HEK293 (cell line): Measurements from ENCODE around the gene PTBP1.
"Not testable (repeated sequence)": the region's sequence is repeated elsewhere in the genome, so short reads cannot be mapped to it uniquely, and the experiment has no call there.

Experiments
- CTCF ChIA-PET: fragments of 350-600 bp; formaldehyde crosslinking; extraction: SDS; loops from one replicate; lab custom pipeline; 2021; ENCODE audit warnings: antibody characterized with exemption; lab: Yijun Ruan, JAX
- POLR2A ChIA-PET: fragments of 300-600 bp; formaldehyde crosslinking; extraction: SDS; loops from one replicate; lab custom pipeline; 2020; ENCODE audit warnings: antibody characterized with exemption, inconsistent platforms; lab: Yijun Ruan, JAX
- H3K27ac ChIP-seq: fragments of 200-500 bp; sonication (Bioruptor generic); 2 replicates; pipeline ENCODE4 v1.5.1; 2014; ENCODE audit warnings: low read depth, low read length, control low read depth, inconsistent platforms; ENCODE audit errors: extremely low read depth
- H3K36me3 ChIP-seq, 2 experiments: fragments of 200-500 bp in 1 of 2; sonication (Bioruptor generic) in 1 of 2; 1 replicate in 1 of 2; 2 replicates in 1 of 2; pipeline ENCODE4 v1.5.1; 2014 to 2017; ENCODE audit warnings: inconsistent platforms in 2 of 2, low read length in 2 of 2; ENCODE audit not compliant: control insufficient read depth in 2 of 2, insufficient read depth in 1 of 2
- H3K4me1 ChIP-seq: fragments of 200-500 bp; sonication (Bioruptor generic); 2 replicates; pipeline ENCODE4 v1.5.1; 2014; ENCODE audit warnings: mild to moderate bottlenecking, low read length, inconsistent platforms; ENCODE audit not compliant: control insufficient read depth, insufficient read depth
- H3K4me3 ChIP-seq: 2 replicates; pipeline ENCODE4 v1.5.1; 2011; ENCODE audit warnings: low read depth, mild to moderate bottlenecking, control low read depth, low read length, moderate library complexity
- H3K9me3 ChIP-seq: fragments of 200-500 bp; sonication (Bioruptor generic); 2 replicates; pipeline ENCODE4 v1.5.1; 2014; ENCODE audit warnings: low read depth, low read length, inconsistent platforms; ENCODE audit not compliant: control insufficient read depth, insufficient read depth
- EGR2 ChIP-seq: fragments of 450-650 bp; formaldehyde crosslinking; IDR thresholded peaks from 2 replicates; pipeline ENCODE4 v1.5.1; 2016; ENCODE audit warnings: low read depth, missing biosample characterization, missing genetic modification characterization
- GFI1B ChIP-seq: fragments of 450-650 bp; formaldehyde crosslinking; IDR thresholded peaks from 2 replicates; pipeline ENCODE4 v1.5.1; 2016; ENCODE audit warnings: missing biosample characterization, missing genetic modification characterization
- IKZF3 ChIP-seq: fragments of 450-650 bp; IDR thresholded peaks from 2 replicates; pipeline ENCODE4 v1.5.0; 2018; ENCODE audit warnings: missing biosample characterization, mild to moderate bottlenecking, missing genetic modification characterization, moderate library complexity
- KLF7 ChIP-seq: fragments of 450-650 bp; formaldehyde crosslinking; IDR thresholded peaks from 2 replicates; pipeline ENCODE4 v1.5.1; 2016; ENCODE audit warnings: missing biosample characterization, missing genetic modification characterization, borderline replicate concordance
- TRIM28 ChIP-seq: IDR thresholded peaks from 2 replicates; pipeline ENCODE4 v1.6.1; 2011; ENCODE audit warnings: low read length, control low read depth, borderline replicate concordance
- ZBTB1 ChIP-seq: fragments of 450-650 bp; formaldehyde crosslinking; IDR thresholded peaks from 2 replicates; pipeline ENCODE4 v1.5.1; 2016; ENCODE audit warnings: missing biosample characterization, missing genetic modification characterization
- ZFHX2 ChIP-seq: fragments of 450-650 bp; formaldehyde crosslinking; conservative IDR thresholded peaks from 2 replicates; pipeline ENCODE4 v1.5.1; 2016; ENCODE audit warnings: missing biosample characterization, missing genetic modification characterization
- ZNF121 ChIP-seq: fragments of 450-650 bp; formaldehyde crosslinking; IDR thresholded peaks from 2 replicates; pipeline ENCODE4 v1.5.1; 2016; ENCODE audit warnings: missing biosample characterization, missing genetic modification characterization
- ZNF19 ChIP-seq: fragments of 450-650 bp; formaldehyde crosslinking; IDR thresholded peaks from 2 replicates; pipeline ENCODE4; 2016; ENCODE audit warnings: missing biosample characterization, missing genetic modification characterization, low read depth
- ZNF266 ChIP-seq: fragments of 450-650 bp; formaldehyde crosslinking; IDR thresholded peaks from 2 replicates; pipeline ENCODE4 v1.5.1; 2016; ENCODE audit warnings: missing biosample characterization, missing genetic modification characterization, low read depth
- ZNF274 ChIP-seq, 2 experiments: fragments of 200-500 bp in 1 of 2; fragments of 450-650 bp in 1 of 2; sonication (Bioruptor generic) in 1 of 2; formaldehyde crosslinking in 1 of 2; IDR thresholded peaks; 2 replicates each; pipeline versions ENCODE4 v1.5.1 to v1.6.1; 2014 to 2016; ENCODE audit warnings: borderline replicate concordance in 1 of 2, inconsistent platforms in 1 of 2, low read length in 1 of 2, missing biosample characterization in 1 of 2, missing genetic modification characterization in 1 of 2
- ZNF292 ChIP-seq: fragments of 450-650 bp; formaldehyde crosslinking; IDR thresholded peaks from 2 replicates; pipeline ENCODE4 v1.5.1; 2016; ENCODE audit warnings: low read depth, missing biosample characterization, missing genetic modification characterization, borderline replicate concordance
- ZNF302 ChIP-seq: fragments of 450-650 bp; formaldehyde crosslinking; IDR thresholded peaks from 2 replicates; pipeline ENCODE4 v1.5.1; 2016; ENCODE audit warnings: missing biosample characterization, missing genetic modification characterization, low read depth
- ZNF324 ChIP-seq: fragments of 450-650 bp; formaldehyde crosslinking; IDR thresholded peaks from 2 replicates; pipeline ENCODE4 v1.5.1; 2016; ENCODE audit warnings: missing biosample characterization, missing genetic modification characterization
- ZNF335 ChIP-seq: fragments of 450-650 bp; formaldehyde crosslinking; conservative IDR thresholded peaks from 2 replicates; pipeline ENCODE4 v1.5.1; 2016; ENCODE audit warnings: missing biosample characterization, missing genetic modification characterization
- ZNF366 ChIP-seq: fragments of 450-650 bp; formaldehyde crosslinking; conservative IDR thresholded peaks from 2 replicates; pipeline ENCODE4 v1.5.1; 2016; ENCODE audit warnings: missing biosample characterization, missing genetic modification characterization
- ZNF416 ChIP-seq: fragments of 450-650 bp; formaldehyde crosslinking; IDR thresholded peaks from 2 replicates; pipeline ENCODE4 v1.5.1; 2016; ENCODE audit warnings: missing biosample characterization, missing genetic modification characterization
- ZNF423 ChIP-seq: fragments of 450-650 bp; formaldehyde crosslinking; IDR thresholded peaks from 2 replicates; pipeline ENCODE4 v1.5.1; 2016; ENCODE audit warnings: missing biosample characterization, missing genetic modification characterization
- ZNF473 ChIP-seq: fragments of 450-650 bp; formaldehyde crosslinking; IDR thresholded peaks from 2 replicates; pipeline ENCODE4 v1.5.1; 2017; ENCODE audit warnings: missing biosample characterization, missing genetic modification characterization
- ZNF555 ChIP-seq: fragments of 450-650 bp; formaldehyde crosslinking; conservative IDR thresholded peaks from 2 replicates; pipeline ENCODE4 v1.5.1; 2017; ENCODE audit warnings: missing biosample characterization, mild to moderate bottlenecking, missing genetic modification characterization, inconsistent platforms
- ZNF610 ChIP-seq: fragments of 450-650 bp; formaldehyde crosslinking; IDR thresholded peaks from 2 replicates; pipeline ENCODE4 v1.5.1; 2016; ENCODE audit warnings: missing biosample characterization, missing genetic modification characterization, borderline replicate concordance
- ZNF623 ChIP-seq: fragments of 450-650 bp; formaldehyde crosslinking; IDR thresholded peaks from 2 replicates; pipeline ENCODE4 v1.5.1; 2016; ENCODE audit warnings: missing biosample characterization, missing genetic modification characterization
- ZNF664 ChIP-seq: fragments of 450-650 bp; formaldehyde crosslinking; IDR thresholded peaks from 2 replicates; pipeline ENCODE4 v1.5.1; 2016; ENCODE audit warnings: missing biosample characterization, missing genetic modification characterization
- ZNF768 ChIP-seq: fragments of 450-650 bp; formaldehyde crosslinking; IDR thresholded peaks from 2 replicates; pipeline ENCODE4 v1.5.1; 2018; ENCODE audit warnings: missing biosample characterization, mild to moderate bottlenecking, missing genetic modification characterization
- ZNF785 ChIP-seq: fragments of 450-650 bp; formaldehyde crosslinking; IDR thresholded peaks from 2 replicates; pipeline ENCODE4 v1.5.1; 2016; ENCODE audit warnings: missing biosample characterization, missing genetic modification characterization
- TF ChIP-seq, protein P1 (sequence below): fragments of 450-650 bp; formaldehyde crosslinking; IDR thresholded peaks from 2 replicates; pipeline ENCODE4 v1.5.1; 2017; ENCODE audit warnings: missing biosample characterization, missing genetic modification characterization

The PTBP1 gene

DNA sequence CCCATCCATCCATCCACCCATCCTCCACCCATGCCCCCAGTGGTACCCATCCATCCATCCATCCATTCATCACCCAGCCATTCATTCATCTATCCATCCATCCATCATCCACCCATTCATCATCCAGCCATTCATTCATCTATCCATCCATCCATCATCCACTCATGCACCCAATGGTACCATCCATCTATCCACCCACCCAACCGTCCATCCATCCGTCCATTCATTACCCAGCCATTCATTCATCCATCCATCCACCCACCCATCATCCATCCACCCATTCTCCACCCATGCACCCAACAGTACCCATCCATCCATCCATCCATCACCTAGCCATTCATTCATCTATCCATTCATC, 19.2 kb downstream of the PTBP1 start:
- Histone ChIP-seq H3K36me3 (peaks cover 8 to 19% of the 10 kb centered on the region in 2 experiments; a peak in 2 of 3 replicates), H3K4me3 (no peak overlapping the region)
- TF ChIP-seq EGR2, result 0 out of 2 replicates have a peak, but pooled peaks have one; percentile 4
- TF ChIP-seq ZNF335 (tag by site-specific recombination), result no peak
- no peak for TF ChIP-seq ZNF416 (tag by site-specific recombination)
- no peak for TF ChIP-seq ZNF785 (tag by site-specific recombination)
- TF ChIP-seq ZFHX2 (tag by site-specific recombination), result peak; percentile 5; the same call in 1 of the 2 replicates
- TF ChIP-seq ZNF266 (tag by site-specific recombination), result no peak
- TF ChIP-seq, protein P1, sequence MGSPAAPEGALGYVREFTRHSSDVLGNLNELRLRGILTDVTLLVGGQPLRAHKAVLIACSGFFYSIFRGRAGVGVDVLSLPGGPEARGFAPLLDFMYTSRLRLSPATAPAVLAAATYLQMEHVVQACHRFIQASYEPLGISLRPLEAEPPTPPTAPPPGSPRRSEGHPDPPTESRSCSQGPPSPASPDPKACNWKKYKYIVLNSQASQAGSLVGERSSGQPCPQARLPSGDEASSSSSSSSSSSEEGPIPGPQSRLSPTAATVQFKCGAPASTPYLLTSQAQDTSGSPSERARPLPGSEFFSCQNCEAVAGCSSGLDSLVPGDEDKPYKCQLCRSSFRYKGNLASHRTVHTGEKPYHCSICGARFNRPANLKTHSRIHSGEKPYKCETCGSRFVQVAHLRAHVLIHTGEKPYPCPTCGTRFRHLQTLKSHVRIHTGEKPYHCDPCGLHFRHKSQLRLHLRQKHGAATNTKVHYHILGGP (tag by site-specific recombination), result no peak
- peak; percentile 98 for TF ChIP-seq ZNF366
- no peak for TF ChIP-seq ZBTB1 (tag by site-specific recombination)
- TF ChIP-seq ZNF473 (tag by site-specific recombination), result no peak
- no peak for TF ChIP-seq KLF7 (tag by site-specific recombination)
- no peak for TF ChIP-seq GFI1B (tag by site-specific recombination)
- no peak for TF ChIP-seq ZNF324 (tag by site-specific recombination)
- TF ChIP-seq, all 188 proteins: peak for 3
- Histone ChIP-seq H3K9me3 (no peaks in the 10 kb centered on the region), H3K4me1 (no peaks in the 10 kb centered on the region), H3K27ac (no peak overlapping the region)
- POLR2A ChIA-PET, result no interaction called here
- CTCF ChIA-PET, result no interaction called here

DNA sequence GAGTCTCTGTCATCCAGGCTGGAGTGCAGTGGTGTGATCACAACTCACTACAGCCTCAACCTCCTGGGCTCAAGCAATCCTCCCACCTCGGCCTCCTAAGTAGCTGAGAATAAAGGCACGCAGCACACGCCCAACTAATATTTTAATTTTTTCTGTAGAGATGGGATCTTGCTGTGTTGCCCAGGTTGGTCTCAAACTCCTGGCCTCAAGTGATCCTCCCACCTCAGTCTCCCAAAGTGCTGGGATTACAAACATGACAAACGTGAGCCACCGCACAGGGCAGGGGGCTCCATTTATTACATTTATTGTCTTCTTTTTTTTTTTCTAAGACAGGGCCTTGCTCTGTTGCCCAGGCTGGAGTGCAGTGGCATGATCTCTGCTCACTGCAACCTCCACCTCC, 23.0 kb downstream of the PTBP1 start:
- H3K4me3 ChIP-seq, POLR2A ChIA-PET, H3K27ac ChIP-seq, H3K36me3 ChIP-seq, H3K9me3 ChIP-seq, H3K4me1 ChIP-seq: not testable (repeated sequence)
- TF ChIP-seq ZNF121 (tag by site-specific recombination), result peak; percentile 70
- CTCF ChIA-PET, result interaction anchor here (0.6 to 0.9 kb wide), 2 partner anchors 36 to 38 kb away, joined by 3 to 4 read pairs; no protein-coding TSS in a partner anchor

DNA sequence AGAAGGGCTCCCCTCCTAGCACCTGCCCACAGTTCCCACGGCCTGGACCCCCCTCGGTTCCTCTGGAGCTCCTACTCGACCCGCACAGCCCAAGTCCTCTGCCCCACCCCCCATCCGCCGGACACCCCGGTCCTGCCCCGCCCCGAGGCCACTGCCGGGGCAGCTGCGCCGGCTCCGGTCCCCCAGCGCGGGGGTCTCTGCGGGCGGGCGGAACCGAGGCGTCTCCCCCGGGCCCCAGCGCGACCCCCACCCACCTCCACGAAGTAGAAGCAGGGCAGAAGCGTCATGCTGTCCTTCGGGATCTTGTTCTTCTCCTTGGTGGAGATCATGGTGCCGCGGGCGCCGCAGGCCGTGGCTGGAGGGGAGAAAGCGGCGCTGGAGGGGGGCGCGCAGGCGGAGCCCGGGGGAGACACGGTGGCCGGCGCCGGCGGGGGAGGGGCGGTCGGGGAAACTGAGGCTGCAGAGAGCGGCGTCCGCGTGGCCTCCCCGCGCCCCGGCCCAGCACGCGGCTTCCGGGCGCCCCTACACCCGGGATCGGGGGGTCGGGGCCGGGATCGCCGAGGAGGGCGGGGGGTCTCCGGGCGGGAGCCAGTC, 24.1 kb downstream of the PTBP1 start:
- H3K4me1 ChIP-seq, result no peaks in the 10 kb centered on the region
- peak overlapping the region; percentile 36 for H3K4me3 ChIP-seq
- TF ChIP-seq ZNF302 (tag by site-specific recombination), result no peak
- TF ChIP-seq ZNF610 (tag by site-specific recombination), result no peak
- no peak for TF ChIP-seq TRIM28
- TF ChIP-seq ZNF274 (IDR thresholded peaks at IDR 0.05; ENCODE audit: low read length), result no peak
- TF ChIP-seq ZNF274 (tag by site-specific recombination; IDR thresholded peaks at IDR 0.05; ENCODE audit: borderline replicate concordance), result no peak
- TF ChIP-seq ZNF664 (tag by site-specific recombination), result no peak
- no peak for TF ChIP-seq ZNF19
- no peak for TF ChIP-seq ZNF423 (tag by site-specific recombination)
- TF ChIP-seq ZNF768 (tag by site-specific recombination), result no peak
- no peak for TF ChIP-seq IKZF3 (tag by site-specific recombination)
- no peak for TF ChIP-seq ZNF555
- TF ChIP-seq ZNF292 (tag by site-specific recombination), result no peak
- TF ChIP-seq ZNF785 (tag by site-specific recombination), result no peak
- TF ChIP-seq ZNF623 (tag by site-specific recombination), result no peak
- peaks cover 0 to 2% of the 10 kb centered on the region in 2 experiments; a peak in 1 of 3 replicates for H3K36me3 ChIP-seq
- no peaks in the 10 kb centered on the region for H3K9me3 ChIP-seq
- POLR2A ChIA-PET, result no interaction called here
- CTCF ChIA-PET, result no interaction called here
- no peak overlapping the region for H3K27ac ChIP-seq
